ELF-1 (cell line): ENCODE results near the gene KCNH2.
A peak's percentile ranks its signal among the peaks of the same experiment; 100 is the strongest.
"Not testable (repeated sequence)": the region's sequence is repeated elsewhere in the genome, so short reads cannot be mapped to it uniquely, and the experiment has no call there.

ENCODE experiments used
- DNase-seq: peaks from one replicate; pipeline ENCODE4 v3.0.0-alpha.2; 2016; ENCODE audit warnings: low read depth, low spot score

The KCNH2 gene

DNA sequence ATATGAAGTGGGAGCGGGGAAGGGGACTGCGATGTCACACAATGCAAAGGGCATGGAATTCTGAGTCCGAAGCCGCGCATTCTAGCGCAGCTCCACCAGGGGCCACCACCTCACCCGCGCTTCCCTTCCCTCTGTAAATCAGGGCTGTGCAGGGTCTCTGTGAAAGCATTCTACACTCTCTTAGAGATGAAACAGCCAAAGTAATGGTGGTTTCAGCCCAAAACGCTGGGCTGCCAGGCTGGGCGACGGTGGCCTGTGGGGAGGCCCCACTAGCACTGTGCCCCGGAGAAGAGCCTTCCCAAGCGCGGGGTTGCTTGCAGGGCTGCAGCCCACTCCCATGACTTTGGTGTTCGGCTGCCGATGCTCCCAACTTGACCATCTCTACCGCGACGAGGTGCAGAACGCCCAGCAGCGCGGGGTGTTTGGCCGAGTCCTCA is 34.8 kb upstream of the KCNH2 start:
- peak; percentile 89 for DNase-seq

DNA sequence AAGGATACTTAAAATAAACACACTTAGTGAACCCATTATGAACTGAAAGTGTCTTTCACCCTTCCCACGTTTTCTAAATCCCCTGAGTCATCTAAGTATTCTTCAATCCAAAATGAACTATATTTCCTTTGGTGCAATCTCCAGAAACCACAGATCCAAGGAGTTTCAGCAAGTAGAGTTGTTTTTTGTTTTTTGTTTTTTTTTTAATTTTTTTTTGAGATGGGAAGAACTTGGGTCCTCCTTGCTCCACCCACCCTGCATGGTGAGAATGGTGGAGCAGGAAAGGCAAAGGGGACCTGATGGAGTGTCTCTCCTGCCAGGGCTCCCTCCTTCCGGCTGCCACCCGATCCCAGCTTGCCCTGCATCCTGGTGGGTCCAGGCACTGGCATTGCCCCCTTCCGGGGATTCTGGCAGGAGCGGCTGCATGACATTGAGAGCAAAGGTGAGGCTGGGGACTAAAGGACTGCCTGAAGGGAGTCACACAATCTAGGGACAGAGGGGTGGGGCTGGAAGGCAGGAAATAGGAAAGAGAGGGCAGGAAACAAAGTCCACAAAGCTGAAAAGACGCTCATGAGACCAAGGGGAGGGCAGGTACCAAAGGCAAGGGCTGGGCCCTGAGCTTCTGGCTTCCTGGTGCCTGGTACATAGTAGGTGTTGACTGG is 34.0 kb upstream of the KCNH2 start:
- no peak for DNase-seq

DNA sequence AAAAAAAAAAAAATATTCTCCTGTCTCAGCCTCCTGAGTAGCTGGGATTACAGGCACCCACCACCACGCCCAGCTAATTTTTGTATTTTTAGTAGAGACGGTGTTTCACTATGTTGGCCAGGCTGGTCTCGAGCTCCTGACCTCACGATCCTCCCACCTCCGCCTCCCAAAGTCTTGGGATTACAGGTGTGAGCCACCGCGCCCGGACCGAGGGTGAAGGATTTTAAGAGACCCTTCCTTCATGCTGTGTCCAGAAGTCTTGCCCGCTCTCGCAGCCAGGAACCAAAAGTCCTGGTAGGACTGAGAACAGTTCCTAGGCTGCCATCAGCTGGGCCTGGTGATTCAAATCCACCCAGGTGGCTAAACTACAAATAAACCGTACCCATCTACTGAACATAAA is 33.5 kb upstream of the KCNH2 start:
- DNase-seq, result not testable (repeated sequence)

DNA sequence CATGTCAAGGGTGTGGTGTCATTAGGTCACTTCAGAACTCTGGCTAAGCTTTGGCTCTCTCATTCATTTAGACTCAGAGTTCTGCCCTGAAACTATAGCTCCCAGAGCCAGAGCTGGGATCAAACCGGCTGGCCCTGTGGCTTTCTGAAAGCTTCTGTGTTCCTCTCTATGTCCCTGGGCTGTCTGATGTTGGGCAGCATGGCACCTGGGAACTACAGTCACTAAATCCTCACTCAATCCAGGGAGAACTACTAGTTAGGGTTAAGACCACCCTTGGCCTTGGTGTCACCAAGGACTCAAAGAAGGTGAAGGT is 32.9 kb upstream of the KCNH2 start:
- no peak for DNase-seq

DNA sequence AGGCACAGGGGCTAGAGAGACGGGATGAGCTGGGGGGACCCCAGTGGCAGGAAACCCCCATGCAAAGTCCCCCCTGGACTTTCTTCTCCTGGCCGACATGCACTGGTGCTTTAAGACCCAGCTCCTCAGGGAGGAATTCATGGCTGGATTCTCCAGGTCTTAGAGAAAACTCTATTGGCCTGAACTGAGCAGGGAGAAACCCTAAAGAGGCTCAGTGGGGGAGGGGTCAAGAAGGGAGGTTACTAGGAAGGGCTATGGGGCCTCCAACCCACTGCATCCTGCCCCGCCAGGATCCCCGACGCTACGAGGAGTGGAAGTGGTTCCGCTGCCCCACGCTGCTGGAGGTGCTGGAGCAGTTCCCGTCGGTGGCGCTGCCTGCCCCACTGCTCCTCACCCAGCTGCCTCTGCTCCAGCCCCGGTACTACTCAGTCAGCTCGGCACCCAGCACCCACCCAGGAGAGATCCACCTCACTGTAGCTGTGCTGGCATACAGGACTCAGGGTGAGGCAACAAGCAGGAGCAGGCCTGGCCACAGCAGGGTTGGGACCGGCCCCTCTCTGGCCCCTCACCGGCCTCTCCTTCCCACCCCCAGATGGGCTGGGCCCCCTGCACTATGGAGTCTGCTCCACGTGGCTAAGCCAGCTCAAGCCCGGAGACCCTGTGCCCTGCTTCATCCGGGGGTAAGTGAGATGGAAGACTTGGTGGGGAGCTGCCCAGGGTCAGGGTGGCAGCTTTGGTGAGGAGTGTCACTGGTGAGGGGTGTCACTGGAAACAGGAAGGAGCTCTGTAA is 32.4 kb upstream of the KCNH2 start:
- peak; percentile 77 for DNase-seq

DNA sequence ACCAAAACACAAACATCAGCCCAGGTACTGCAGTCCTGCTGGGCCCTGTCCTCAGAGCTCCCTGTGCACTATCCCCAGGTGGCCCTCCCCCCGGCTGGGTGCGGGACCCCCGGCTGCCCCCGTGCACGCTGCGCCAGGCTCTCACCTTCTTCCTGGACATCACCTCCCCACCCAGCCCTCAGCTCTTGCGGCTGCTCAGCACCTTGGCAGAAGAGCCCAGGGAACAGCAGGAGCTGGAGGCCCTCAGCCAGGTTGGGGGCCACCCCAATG is 31.9 kb upstream of the KCNH2 start:
- no peak for DNase-seq

DNA sequence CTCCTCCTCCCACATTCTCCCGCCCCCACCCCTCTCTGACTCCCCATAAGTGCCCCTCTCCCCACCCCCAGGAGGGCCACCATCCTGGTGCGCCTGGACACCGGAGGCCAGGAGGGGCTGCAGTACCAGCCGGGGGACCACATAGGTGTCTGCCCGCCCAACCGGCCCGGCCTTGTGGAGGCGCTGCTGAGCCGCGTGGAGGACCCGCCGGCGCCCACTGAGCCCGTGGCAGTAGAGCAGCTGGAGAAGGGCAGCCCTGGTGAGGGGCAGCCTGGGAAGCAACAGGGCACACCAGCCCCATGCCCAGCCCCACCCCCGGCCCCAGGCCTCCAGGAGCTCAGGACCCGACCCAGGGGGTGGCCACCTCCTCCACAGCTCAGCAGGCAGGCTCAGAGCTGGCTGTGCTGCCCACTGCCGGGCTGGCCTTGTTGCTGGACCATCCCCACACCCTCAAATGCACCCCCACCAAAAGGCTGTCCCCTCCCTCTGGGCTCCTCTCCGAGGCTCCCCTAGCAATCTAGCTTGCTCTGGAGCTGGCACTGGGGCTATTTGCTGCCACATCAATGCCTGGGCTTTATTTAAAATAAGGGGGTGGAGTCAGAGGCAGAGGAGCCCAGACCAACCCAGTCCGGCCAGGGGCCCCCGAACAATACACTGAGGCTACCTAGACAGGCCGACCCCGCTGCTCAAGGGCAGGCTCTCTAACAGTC is 31.4 kb upstream of the KCNH2 start:
- peak; percentile 60 for DNase-seq

DNA sequence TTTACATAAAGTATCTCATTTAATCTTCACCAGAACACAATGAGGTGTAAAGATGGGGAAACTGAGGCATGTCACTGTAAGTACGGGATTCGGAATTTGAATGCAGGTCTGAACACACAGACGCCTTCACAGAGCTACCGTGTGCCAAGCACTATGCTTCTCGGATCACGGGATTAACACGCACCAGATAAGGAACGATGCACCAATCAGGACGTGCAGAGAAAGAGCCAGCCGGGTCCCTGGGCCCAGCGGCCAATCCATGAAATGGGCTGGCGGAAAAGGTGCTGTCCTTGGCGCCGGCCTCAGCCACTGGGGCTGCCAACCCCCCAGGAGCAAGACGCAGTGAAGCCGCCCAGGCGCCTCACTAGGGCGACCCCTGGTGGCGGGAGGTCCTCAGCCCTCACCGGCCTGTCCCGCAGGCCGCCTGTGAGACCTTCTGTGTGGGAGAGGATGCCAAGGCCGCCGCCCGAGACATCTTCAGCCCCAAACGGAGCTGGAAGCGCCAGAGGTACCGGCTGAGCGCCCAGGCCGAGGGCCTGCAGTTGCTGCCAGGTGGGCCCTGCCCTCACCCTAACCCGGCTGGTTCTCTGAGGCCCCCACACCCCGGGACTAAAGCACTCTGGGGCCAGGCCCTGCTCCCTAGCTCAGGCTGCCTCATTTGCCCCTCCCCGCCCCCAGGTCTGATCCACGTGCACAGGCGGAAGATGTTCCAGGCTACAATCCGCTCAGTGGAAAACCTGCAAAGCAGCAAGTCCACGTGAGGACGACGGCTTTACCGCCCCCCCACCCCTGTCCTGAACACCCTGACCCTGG is 30.6 kb upstream of the KCNH2 start:
- peak; percentile 96 for DNase-seq

DNA sequence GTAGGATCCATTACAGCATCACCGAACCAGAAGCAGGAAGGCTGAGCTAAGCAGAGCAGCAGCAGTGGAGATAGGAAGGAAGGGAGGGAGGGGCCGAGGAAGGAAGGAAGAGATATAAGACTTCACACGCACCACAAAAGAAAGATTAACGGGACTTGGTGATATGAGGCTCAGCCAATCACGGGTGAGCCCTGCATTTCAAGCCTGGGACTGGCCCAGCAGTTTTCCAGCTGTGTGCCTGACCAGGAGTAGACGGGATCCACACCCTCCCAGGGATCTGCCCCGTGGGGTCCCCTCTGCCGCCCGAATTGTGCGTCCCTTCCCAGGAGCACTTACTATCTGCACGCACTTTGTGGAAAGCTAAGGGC is 30.0 kb upstream of the KCNH2 start:
- peak; percentile 72 for DNase-seq

DNA sequence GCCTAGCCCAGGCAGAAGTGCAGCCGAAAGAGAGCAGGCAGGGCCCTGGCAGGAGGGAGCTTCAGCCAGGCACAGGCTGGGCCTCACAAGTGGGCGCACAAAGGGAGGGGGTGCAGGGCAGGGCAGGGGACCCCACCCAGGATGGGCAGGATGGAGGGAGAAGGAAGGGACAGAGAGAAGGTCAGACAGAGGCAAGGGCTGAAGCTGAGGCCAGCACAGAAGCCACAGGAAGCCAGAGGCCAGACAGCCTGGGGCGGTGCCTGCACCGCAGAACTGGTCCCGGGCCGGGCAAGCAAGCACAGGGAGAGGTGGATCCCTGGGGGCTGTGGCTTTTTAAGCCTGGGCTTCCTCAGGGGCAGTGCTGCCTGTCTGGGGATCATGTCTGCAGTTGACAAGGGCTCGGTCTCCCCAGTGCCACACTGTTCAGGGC is 29.4 kb upstream of the KCNH2 start:
- peak; percentile 81 for DNase-seq

DNA sequence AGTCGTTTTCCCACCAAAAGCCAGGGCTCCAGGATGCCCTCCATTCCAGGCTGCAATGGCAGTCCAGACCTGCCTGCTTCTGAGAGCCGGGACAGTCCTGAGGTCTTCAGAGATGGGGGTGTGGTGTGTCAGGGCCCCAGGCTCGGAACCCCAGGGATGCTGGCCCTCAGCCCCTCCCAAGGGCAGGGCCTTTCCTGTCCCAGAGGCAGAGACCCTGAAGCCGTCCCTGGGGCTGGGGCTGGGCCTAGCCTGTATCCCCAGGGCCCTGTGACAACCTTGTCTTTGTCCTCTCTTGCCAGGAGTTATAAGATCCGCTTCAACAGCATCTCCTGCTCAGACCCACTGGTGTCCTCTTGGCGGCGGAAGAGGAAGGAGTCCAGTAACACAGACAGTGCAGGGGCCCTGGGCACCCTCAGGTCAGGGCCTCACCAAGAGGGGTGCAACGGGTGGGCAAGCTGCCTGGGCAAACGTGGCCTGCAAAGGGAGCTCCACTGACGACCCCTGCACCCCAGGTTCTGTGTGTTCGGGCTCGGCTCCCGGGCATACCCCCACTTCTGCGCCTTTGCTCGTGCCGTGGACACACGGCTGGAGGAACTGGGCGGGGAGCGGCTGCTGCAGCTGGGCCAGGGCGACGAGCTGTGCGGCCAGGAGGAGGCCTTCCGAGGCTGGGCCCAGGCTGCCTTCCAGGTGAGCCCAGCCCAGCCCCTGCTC is 28.6 kb upstream of the KCNH2 start:
- DNase-seq, result no peak

DNA sequence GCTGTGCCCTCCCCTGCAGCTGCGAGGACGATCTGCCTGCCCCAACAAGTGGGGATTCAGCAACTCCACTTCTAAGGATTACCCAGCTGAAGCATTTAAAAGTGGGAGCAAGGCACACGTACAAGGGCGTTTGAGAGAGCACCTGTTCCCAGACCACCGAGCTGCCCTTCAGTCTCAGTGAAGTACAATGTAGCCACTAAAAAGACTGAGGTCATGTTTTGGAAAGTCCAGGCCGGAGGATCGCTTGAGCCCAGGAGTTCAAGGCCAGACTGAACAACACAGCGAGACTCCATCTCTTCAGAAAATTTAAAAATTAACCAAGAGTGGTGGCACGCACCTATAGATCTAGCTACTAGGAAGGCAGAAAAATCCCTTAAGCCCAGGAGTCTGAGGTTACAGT is 27.4 kb upstream of the KCNH2 start:
- DNase-seq, result no peak

DNA sequence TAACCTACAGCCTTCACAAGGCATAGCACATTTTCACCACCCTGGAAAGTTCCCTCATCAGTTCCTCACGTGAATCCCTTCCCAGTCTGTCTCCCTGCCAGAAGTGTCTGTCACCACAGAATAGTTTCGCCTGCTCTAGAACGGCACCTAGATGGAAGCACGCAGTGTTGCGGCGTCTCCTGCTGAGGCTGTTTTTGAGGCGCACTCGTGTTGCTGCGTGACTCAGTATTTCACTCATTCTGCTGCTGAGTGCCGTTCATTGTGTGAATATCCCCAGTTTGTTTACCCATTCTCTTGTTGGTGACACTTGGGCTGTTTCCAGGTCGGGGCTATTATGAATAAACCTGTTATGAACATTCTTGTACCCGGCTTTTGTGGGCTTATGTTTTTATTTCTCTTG is 25.5 kb upstream of the KCNH2 start:
- no peak for DNase-seq

DNA sequence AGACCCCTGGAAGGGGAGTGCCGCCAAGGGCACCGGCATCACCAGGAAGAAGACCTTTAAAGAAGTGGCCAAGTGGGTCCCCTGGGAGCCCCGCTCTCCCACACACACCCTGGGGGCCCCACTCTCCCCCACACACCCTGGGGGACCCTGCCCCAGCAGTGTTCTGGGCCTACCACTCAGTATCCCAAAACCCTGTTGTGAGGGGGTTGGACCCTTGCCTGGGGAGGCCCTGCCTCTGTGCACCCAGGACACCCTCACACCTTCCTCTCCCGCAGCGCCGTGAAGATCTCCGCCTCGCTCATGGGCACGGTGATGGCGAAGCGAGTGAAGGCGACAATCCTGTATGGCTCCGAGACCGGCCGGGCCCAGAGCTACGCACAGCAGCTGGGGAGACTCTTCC is 23.4 kb upstream of the KCNH2 start:
- no peak for DNase-seq

DNA sequence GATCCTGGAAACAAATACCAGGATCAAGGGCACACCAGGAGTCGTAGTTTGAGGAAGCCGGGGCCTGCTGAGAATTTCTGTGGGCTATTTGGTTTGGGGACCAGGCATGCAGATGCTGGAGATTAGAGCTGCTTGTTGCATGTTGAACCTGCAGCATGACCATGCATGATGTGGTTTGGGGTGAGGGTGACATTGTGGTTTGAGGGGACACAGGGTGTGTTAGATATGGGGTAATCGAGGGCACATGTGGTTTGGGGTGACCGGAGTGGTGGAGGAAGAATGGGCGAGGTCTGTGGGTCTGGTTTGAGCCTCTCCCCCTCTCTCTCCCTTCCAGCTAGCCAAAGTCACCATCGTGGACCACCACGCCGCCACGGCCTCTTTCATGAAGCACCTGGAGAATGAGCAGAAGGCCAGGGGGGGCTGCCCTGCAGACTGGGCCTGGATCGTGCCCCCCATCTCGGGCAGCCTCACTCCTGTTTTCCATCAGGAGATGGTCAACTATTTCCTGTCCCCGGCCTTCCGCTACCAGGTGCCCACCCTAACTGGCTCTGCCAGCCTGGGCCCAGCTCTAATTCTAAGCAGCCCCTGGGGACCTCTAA is 22.9 kb upstream of the KCNH2 start:
- no peak for DNase-seq

DNA sequence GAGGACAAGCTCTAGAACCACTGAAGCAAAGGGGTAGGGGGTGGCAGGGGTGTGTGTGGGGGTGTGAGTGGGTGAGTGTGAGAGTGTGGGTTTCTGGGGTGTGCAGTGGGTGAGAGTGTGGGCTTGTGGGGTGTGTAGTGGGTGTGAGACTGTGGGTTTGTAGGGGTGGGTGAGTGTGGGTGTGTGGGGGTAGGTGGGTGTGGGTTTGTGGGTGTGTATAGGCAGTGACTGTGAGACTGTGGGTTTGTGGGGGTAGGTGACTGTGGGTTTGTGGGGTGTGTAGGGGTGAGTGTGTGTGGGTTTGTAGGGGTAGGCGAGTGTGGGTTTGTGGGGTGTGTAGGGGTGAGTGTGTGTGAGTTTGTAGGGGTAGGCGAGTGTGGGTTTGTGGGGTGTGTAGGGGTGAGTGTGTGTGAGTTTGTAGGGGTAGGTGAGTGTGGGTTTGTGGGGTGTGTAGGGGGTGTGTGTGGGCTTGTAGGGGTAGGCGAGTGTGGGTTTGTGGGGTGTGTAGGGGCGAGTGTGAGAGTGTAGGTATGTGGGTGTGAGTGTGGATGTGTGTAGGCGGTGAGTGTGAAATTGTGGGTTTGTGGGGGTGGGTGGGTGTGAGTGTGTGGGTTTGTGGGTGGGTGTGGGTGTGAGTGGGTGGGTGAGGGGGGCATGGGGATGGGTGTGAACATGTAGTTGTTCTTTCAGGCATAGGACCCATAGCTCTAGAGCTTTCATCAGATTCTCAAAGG is 21.5 kb upstream of the KCNH2 start:
- no peak for DNase-seq

DNA sequence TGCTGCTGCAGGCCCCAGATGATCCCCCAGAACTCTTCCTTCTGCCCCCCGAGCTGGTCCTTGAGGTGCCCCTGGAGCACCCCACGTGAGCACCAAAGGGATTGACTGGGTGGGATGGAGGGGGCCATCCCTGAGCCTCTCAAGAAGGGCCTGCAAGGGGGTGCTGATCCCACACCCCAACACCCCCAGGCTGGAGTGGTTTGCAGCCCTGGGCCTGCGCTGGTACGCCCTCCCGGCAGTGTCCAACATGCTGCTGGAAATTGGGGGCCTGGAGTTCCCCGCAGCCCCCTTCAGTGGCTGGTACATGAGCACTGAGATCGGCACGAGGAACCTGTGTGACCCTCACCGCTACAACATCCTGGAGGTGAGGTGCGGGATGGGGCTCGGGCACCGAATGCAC is 20.9 kb upstream of the KCNH2 start:
- no peak for DNase-seq

DNA sequence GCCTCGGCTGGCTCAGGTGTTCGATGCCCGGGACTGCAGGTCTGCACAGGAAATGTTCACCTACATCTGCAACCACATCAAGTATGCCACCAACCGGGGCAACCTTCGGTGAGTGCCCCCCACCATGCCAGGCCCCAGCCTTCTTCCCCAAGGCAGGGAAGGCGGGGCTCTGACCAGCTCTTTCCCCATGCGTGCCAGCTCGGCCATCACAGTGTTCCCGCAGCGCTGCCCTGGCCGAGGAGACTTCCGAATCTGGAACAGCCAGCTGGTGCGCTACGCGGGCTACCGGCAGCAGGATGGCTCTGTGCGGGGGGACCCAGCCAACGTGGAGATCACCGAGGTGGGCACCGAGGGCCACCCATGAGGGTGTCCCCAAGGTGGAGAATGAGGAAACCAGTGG is 20.2 kb upstream of the KCNH2 start:
- DNase-seq, result no peak

DNA sequence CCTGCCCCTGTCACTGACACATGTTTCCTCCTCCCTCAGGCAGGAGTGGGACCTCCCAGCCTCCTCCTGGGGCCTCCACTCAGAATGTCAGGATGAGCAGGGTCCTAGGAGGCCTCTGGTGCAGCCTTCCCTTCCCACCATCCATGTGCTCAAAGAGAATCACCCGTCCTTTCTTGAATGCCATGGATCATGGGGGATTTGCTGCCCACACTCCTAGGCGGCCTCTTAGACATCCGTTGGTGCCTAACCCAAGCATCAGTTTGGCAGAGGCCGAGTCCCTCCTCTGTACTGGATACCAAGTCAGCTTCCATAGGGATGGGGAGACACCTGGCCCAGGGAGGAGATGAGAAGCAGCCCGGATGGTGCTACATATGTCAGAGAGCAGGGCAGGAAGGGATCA is 19.7 kb upstream of the KCNH2 start:
- DNase-seq, result no peak

DNA sequence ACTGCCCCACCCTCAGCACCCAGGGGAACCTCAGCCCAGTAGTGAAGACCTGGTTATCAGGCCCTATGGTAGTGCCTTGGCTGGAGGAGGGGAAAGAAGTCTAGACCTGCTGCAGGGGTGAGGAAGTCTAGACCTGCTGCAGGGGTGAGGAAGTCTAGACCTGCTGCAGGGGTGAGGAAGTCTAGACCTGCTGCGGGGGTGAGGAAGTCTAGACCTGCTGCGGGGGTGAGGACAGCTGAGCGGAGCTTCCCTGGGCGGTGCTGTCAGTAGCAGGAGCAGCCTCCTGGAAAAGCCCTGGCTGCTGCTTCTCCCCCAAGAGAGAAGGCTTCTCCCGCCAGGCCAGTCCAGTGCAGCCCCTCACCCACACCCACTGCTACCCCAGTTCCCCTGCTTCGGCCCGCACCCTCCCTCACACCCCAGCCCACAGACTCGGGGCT is 19.0 kb upstream of the KCNH2 start:
- no peak for DNase-seq
